ENCODE results near the gene IRS1. TPM values are rescaled to one million over a fixed set of nuclear protein-coding genes. Genes with fewer than 3 reads are reported as not detected.

The IRS1 gene
- total RNA-seq, 6 experiments from 2014 or later: 9.0 to 24.4 (median 15.8) TPM

GRCh38 chr2:226725126-226725860, 74.3 kb downstream of the IRS1 start:
- no peaks in the 10 kb centered on the region for H3K9me3 ChIP-seq
- H3K4me3 ChIP-seq: no peak overlapping the region
- no peaks in the 10 kb centered on the region for H3K27me3 ChIP-seq
- DNase-seq (no peak), ATAC-seq (peak in 2 of 4 donors; percentile 26 to 27)
- TF ChIP-seq CTCF (IDR thresholded peaks at IDR 0.05): no peak
- no peak for TF ChIP-seq POLR2A (IDR thresholded peaks at IDR 0.05)
- no peaks in the 10 kb centered on the region for H3K36me3 ChIP-seq
- intact Hi-C loops (cut with DNase I): no loop called here
- no peak overlapping the region for H3K27ac ChIP-seq
- peaks cover 0 to 8% (median 4%) of the 10 kb centered on the region in 4 donors for H3K4me1 ChIP-seq
- 71% methylated on average over 10 of the region's 10 CpGs for WGBS (ENCODE audit: insufficient coverage, low coverage, low lambda C conversion rate, missing lambda C conversion rate)

GRCh38 chr2:226721541-226721940, 78.1 kb downstream of the IRS1 start:
- no peak for ATAC-seq
- H3K27ac ChIP-seq: no peak overlapping the region
- no peaks in the 10 kb centered on the region for H3K9me3 ChIP-seq
- no peak overlapping the region for H3K4me3 ChIP-seq
- intact Hi-C loops (cut with DNase I): no loop called here
- no peaks in the 10 kb centered on the region for H3K36me3 ChIP-seq
- no peak for DNase-seq
- TF ChIP-seq CTCF (IDR thresholded peaks at IDR 0.05) (no peak), POLR2A (IDR thresholded peaks at IDR 0.05) (no peak)
- no peaks in the 10 kb centered on the region for H3K4me1 ChIP-seq
- no peaks in the 10 kb centered on the region for H3K27me3 ChIP-seq
- 79% methylated on average over 3 of the region's 5 CpGs for WGBS (ENCODE audit: insufficient coverage, low coverage, low lambda C conversion rate, missing lambda C conversion rate)

GRCh38 chr2:226720948-226721347, 78.7 kb downstream of the IRS1 start:
- no peak overlapping the region for H3K4me3 ChIP-seq
- H3K4me1 ChIP-seq: no peaks in the 10 kb centered on the region
- no peak overlapping the region for H3K27ac ChIP-seq
- no peak for TF ChIP-seq CTCF (IDR thresholded peaks at IDR 0.05)
- no peak for TF ChIP-seq POLR2A (IDR thresholded peaks at IDR 0.05)
- intact Hi-C loops (cut with DNase I): no loop called here
- DNase-seq: no peak
- no peaks in the 10 kb centered on the region for H3K36me3 ChIP-seq
- WGBS (ENCODE audit: insufficient coverage, low coverage, low lambda C conversion rate, missing lambda C conversion rate): 73% methylated on average over 4 of the region's 5 CpGs
- H3K27me3 ChIP-seq: no peaks in the 10 kb centered on the region
- no peaks in the 10 kb centered on the region for H3K9me3 ChIP-seq
- no peak for ATAC-seq

- intact Hi-C loops (cut with DNase I): no loop called here
These were observed 81.9 kb downstream of the IRS1 start for GRCh38 chr2:226717719-226718118.

More at GRCh38 chr2:226717719-226718118, 81.9 kb downstream of the IRS1 start:
- DNase-seq (no peak), ATAC-seq (no peak)
- Histone ChIP-seq H3K27me3 (no peaks in the 10 kb centered on the region), H3K4me3 (no peak overlapping the region), H3K9me3 (no peaks in the 10 kb centered on the region), H3K36me3 (no peaks in the 10 kb centered on the region), H3K4me1 (no peaks in the 10 kb centered on the region), H3K27ac (no peak overlapping the region)
- no CpG with 5 or more reads among the region's 1 CpG for WGBS (ENCODE audit: insufficient coverage, low coverage, low lambda C conversion rate, missing lambda C conversion rate)
- TF ChIP-seq POLR2A (IDR thresholded peaks at IDR 0.05) (no peak), CTCF (IDR thresholded peaks at IDR 0.05) (no peak)
